H4 (cell line): ENCODE data around the gene SPATS2L. TPM values are rescaled to one million over a fixed set of nuclear protein-coding genes. Genes with fewer than 3 reads are reported as not detected.
"Not testable (repeated sequence)": the region's sequence is repeated elsewhere in the genome, so short reads cannot be mapped to it uniquely, and the experiment has no call there.

Experiments used
- DNase-seq: peaks from one replicate; pipeline ENCODE4 v3.0.0-alpha.2; 2015; ENCODE audit warnings: low spot score
- total RNA-seq: library from RNA; depleted of rRNA; stranded (reverse); fragments of >200 nt; shearing (Covaris generic); gene quantifications from 2 replicates; pipeline ENCODE4 v1.2.3, GENCODE V29; 2014

Gene SPATS2L
- total RNA-seq, 1 experiment from 2014 or later: 68.1 TPM

DNA sequence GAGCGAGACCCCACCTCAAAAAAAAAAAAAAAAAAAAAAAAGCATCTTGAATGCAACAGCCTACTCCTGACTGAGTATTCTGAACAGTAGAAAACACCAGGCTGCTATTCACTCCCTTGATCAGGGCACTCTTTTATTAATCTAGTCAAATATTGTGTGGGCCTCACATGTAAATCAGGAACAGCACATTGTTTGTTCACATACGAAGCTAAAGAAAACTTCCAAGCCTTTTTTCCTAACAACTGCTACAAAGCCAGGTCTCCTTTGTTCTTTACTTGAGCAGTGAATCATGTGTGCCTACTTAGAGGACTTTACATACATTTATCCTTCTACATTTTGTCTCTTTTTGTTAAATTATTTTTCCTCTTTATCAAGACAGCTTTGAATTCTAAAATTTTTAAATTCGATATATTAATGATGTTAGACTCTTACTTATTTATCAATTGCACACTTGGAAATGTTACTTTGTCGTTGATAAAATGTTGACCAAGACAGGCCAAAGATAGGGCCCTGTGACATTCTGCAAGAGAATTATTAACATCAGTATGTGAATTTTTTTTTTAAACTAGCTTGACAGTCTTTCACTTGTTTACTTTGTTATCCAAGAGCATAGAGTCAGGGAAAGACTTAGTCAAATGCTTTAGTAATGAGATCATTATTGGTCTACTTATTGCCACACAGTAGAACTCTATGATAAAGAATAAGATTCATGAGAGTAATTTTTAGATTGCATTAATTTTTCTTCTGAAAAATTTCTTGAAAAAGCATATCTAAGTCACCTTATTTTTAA lies 13.2 kb downstream of the SPATS2L start:
- peak; percentile 40 for DNase-seq

DNA sequence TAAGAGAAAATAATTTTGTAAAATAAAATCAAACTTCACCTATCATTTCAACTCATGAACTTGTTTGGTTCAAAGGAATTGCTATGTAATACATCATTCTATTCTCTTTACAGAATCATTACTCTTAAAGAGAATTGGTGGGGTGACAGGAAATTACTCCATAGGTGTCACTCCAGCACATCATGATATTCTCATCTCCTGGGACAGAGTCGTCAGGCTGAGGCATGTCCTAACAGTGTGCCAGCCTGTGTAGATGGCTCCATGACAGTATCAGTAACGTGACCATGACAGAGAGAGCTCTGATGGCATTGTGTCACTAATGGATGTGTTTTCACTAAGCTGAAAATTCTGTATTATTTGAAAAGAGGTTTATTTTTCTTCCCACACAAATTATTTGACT lies 13.9 kb downstream of the SPATS2L start:
- DNase-seq: no peak

DNA sequence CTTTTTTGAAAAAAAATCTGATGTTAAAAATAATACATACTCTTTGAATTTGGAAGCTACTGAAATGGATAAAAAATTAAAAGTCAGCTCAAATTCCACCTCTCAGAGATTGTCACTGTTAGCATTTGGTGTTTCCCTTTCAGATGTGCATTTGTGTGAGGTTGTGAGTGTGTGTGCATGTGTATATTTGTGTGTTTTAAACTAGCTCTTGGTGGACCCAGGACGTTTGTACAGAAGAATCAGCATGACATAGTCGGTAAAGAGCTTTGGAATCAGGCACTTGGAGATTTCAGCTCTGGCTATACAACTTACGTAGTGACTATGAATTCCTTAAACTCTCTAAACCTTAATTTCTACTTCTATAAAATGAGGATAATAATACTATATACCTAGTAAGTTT lies 14.5 kb downstream of the SPATS2L start:
- no peak for DNase-seq

DNA sequence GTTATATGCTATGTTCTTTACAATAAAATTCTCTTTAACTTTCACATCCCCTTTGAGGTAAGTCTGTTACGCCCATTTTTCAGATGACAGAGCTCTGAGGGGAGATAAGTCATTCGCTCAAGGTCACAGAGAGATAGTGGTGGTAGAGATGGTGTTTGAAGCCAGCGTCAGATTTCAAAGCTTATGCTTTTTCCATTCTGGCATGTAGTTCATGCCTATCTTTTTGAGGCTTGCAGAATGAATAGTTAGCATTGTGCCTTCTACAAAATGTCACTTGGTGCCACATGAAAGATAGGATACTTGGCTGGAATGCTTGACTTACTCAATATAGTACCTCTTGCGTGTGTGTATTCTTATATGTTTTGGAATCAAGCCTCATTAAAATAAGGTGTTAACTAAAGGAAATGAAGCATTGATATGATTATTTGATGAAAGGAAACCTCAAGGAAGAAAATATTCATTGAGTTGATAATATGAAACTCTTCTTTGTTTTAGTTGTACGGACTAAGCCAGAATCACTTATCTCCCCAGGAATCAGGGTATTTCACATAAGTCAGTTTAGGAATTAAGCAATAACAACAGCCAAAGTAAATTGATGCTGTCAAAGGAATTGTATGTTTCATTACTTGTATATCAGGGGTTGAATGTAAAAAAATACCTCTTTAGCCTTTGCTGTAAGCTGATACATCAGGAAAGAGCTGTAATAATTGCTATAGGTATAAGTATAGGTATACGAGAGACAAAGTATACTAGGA lies 15.5 kb downstream of the SPATS2L start:
- DNase-seq: no peak

DNA sequence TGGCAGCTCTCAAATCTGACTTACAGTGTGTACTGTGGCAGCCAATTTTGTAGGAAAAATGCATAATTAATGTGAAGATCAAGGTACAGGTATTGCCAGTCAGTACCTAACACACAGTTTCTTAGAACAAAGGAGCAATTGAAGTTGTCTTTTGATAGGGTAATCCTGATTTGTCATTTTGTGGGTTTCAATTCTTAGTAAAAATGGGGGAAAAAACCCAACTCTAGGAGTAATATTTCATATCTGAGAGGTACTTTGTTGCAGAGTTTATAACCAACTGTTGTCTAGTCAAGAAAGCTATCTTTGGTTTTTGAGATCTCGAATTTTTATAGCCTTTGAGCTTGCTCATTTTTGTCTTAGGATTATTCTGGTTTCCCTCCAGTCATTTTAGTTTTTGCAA lies 16.1 kb downstream of the SPATS2L start:
- DNase-seq: no peak

DNA sequence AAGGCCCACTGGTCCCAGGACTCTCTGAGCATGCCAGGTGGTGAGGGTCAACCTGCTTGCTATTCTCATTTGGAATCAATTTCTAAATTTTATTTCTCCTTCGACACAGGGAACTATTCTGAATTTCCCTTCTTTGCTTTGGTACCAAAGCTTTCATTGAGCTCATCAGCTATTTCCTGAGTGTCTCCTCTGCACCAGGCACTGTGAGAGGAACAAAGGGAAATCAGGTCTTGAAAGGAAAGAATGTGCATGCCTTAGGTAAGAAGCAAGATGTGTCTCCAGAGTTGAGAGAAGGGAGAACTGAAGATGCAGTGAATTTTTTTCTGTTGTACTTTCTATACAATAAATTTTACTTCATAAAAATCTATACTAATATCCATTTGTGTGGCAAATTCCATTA lies 17.9 kb downstream of the SPATS2L start:
- no peak for DNase-seq

DNA sequence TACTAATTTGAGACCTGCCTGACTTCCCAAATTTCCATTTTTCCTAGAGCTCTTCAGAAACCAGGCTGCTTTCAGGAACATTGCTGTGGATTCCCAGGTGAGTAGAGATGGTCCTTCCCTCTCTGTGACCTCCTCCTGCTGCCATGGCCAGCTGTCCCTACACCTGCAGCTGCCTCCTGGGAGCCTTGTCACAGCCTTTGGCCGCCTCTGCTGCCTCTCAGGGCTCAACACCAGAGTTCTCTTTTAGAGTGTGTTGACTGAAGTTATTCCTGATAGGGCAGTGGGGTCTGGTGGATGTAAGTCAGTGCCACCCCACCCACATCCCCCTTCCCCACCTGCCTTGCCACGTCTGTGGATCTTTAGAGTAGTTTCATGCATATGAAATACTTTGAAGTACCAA lies 22.9 kb downstream of the SPATS2L start:
- DNase-seq: no peak

DNA sequence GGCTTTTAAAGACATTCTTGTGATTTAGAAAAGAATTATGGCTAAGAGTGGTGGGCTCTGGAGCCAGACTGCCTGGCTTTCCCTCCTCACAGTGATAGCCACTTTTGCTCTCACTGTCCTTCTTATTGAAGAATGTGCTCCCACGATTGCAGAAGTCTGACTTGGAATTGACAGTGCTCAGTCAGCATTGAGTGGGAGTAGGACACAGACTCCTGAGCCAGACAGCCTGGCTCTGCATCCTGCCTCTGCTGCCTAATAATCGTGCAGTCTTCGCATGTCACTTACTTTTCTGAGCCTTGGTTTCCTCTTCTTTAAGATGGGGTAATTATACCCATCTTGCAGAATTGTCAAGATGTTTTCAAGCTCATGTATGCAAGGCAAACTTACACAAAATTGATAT lies 23.3 kb downstream of the SPATS2L start:
- no peak for DNase-seq

DNA sequence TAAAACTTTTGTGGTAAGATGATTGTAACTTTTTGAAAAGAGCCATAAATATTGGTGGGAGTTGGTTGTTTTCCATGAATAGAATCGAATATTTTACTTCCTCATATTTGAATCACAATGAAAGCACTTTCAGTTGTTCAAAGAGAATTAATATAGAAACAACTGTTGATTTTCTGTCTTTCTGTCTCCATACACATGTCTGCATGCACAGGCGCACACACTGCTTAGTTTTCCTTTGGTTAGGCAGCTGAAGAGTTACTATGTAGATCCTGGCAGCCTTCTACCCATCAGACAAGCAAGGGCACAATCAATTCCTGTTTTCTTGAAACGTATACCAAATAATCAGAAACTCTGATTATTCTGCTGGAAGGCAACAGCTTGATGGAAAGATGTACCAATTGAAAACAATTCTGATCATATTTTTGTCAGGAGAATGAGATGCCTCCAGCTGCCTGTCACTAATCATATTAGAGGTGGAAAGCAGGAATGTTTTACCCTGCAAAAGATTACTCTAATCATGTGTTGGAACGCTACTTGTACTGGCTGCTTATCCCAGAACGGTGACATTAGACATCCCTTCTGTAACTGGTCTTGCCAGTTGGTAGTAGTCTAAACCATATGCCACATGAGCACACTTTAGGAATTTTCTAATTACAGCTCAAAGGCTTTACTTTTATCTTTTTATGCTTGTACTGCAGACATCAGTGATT lies 24.0 kb downstream of the SPATS2L start:
- no peak for DNase-seq

DNA sequence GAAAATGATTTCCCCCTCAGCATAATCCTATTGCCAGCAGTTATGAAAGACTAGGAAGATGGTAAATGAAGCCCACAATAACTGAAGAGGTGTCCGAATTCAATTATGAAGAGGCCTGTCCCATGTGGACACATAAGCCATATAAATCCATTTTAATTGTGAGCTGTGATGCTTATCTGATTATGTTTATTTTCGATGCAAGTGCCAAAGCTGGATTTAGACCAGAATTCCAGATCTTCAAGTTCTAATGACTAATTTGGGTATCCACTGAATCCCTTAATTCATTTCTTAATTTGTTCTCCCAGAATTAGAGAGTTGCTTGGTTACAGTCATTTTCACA lies 24.5 kb downstream of the SPATS2L start:
- no peak for DNase-seq

DNA sequence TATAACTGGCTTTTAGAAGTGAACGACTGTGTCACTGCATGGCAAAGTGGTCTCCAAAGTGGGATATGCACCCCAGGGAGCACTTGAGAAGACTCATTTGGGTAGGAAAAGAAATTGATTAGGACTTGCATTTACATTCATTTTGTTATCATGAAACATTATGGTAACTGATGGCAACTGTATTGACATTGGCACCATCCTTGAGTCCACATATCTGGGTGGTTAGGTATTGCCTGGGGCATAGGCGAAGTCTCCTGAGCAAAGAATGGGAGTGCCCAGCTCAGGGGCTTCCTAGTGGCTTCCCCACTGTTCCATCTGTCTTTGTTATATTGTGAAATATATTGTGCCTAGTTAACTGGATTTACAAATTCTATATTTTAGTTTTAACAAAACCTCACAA lies 29.2 kb downstream of the SPATS2L start:
- no peak for DNase-seq

DNA sequence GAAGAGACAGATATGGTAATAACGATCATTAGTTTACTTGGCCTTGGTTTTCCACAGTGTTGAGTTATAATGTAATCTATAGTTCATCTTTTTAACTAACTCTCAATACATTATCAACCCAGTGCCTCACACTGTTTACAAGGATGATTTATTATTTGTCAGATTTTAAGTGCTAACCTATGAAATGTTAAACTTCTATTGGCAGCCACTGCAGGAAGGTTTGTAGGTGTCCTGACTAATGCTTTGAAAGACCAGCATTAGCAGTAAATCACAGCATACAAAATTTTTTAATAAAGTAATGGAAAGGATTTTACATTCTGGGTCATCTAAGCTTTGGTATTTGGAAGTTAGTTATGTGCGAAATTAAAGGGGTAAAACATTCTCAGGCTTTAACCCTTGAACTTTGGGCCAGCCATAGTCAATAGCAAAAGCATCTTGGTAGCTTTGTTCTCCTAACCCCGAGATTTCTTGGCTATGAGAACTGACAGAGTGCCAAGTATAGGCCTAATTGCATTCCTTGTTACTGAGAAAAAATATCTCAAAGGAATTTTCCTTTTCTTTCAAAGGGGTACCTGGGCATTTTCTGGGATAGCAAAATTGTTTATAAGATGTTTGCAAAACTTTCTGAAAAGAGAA lies 30.6 kb downstream of the SPATS2L start:
- no peak for DNase-seq

DNA sequence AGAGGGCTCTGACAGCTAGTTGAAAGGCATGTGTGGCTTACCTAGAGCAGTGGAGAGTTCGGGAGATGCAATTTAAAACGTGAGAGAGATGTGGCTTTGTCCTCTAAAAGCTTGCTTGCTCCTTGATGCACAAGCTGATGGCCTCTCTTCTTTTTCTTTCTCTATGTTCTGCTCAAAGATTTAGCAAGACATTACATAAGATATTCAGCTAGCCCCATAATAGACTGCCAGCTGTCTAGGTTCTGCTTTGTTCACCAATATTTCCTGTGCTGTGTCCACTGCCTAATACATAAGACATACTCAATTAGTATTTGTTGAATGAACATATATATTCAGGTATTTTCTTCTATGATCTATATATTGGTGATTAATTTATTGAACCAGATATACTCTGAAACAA lies 31.1 kb downstream of the SPATS2L start:
- DNase-seq: no peak

DNA sequence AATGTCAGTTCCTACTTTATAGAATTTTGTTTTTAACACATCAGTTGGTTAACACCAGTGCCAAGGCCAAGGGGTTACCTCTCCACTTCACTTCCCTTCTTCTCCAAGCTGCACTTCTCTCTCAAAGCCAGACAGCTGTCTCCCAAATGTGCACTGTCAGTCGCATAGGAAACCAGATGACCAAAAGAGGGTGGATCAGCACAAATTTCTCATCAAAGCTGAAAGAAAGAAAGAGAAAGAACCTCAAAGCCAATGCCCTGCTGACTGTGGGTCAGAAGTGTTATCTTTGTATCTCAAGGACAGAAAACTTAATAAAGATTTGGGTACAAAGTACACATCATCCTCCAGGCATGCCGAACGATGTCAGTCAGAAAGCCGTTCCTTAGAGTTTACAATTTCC lies 32.2 kb downstream of the SPATS2L start:
- DNase-seq: no peak

DNA sequence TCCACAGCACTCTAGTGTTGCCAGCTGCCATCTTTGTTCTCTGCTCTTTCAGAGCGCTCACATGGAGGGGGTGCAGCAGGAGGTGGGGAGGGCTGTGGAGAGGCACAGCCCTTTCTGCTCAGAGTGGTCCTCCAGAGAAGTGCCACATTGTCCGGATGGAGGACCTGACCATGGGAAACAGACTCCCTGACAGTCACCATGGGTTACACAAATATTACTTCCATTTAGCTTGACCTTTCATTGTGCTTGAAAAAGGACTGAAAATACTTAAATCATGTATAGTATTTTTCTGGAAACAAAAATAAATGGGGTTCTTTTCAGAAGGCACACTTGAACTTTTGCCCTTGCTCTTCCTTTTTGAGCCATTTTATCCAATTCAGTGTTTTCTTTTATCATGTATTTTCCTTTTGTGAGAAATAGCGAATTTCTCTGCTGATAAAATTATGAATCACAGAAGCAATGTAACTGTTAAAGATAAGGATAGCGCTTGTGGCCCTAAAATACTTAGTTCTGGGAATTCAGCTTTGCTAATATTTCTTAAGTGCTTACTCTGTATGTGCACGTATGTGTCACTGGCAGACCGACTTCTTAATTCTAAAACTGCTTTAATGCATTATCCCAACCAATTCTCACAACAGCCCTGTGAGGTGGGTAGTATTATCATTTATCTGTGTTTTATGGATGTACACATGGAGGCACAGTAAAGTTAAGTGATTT lies 34.2 kb downstream of the SPATS2L start:
- no peak for DNase-seq

DNA sequence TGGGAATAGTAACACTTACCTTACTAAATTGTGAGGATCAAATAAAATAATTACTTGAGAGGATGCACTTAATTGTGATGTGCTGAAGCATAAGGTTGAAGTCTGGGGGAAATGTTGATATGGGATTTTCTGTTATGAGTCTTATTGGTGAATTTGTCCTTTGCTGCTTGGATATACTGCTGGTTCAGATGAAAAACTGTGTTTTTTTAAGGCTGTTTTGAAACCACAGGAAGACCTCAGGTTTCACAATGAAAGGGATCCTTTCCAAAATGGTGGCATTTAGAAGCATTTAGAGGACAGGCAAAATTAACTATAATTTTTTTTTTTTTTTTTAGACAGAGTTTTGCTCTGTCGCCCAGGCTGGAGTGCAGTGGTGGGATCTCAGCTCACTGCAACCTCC lies 34.9 kb downstream of the SPATS2L start:
- DNase-seq: no peak

DNA sequence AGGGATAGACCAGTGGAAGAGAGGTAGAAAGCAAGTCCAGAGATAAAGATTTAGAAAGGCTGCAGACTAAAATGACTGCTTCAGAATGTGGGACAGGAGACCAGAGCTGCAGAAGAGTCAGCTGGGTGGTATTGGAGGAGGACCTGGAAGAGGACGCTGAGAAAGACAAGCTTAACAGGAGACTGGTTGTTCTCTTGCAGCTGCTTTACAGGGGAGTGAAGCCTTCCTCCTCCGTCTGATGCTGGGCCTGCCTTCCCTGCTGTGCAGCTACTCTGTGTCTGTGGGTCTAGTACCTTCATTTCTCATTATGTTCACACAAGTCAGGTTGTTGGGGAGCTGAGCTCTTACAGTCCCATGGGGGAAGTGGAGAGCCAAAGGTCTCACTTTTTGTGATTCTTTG lies 35.7 kb downstream of the SPATS2L start:
- DNase-seq: no peak

DNA sequence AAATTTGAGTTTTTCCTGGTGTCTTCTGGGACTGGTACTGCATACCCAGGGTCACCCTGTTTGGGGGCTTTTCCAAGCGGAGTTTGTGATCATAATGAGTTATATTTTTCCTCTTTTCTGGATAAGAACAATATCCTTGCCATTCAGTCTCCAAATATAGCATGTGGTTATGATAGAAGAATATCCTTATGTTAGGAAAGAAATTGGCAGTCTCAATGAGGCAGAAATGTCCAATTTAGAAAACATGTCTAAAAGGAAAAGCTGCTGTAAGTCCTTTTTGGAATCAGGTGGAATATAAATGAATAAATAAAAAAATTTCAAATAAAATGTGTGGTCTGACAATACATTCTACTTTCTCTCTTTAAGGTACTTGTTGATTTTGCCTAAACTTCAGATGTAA lies 36.2 kb downstream of the SPATS2L start:
- no peak for DNase-seq

DNA sequence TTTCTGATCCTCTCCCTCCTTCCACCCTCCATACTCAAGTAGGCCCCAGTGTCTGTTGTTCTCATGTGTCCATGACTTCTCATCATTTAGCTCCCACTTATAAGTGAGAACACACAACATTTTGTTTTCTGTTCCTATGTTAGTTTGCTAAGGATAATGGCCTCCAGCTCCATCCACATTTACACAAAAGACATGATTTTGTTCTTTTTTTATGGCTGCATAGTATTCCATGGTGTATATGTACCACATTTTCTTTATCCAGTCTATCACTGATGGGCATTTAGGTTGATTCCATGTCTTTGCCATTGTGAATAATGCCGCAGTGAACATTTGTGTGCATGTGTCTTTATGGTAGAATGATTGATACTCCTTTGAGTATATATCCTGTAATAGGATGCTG lies 37.7 kb downstream of the SPATS2L start:
- not testable (repeated sequence) for DNase-seq

DNA sequence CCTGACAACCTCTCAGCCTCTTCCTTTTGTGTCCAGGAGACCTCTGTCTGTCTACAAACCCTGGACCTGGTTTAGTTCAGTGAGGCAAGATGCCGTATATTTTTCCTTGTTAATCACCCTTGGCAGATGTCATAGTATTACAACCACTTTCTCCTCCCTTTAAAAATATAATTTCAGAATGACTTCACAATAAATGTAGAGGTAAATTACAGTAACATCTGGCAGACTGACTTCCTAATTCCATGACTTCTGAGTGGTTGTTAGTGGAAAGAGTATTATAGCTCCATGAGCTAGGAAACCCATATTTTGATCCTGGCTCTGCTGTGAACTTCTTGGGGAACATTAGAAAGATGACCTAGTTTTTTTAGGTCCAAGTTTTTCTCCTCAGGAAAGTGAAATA lies 39.5 kb downstream of the SPATS2L start:
- DNase-seq: no peak

DNA sequence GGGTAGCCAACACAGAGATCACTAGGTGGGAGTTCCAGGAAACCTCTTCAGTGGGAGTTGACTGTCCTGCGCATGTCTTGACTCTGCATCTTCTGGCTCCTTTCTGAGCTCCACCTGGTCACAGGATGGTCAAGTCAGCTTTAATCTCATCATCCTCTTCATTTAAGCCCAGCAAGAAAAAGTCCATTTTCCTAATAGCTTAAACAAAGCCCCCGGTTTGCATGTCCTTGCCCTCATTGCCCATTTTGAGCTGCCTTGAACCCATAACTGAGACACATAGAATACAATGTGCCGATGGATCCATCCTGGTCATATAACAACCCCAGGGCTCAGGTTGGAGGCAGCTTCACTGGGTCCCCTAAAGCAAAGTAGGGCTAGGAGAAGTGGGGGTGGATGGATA lies 40.8 kb downstream of the SPATS2L start:
- DNase-seq: no peak
